Loucy (cell line): Measurements from ENCODE around the gene TDRD15.

Source experiments
- H2AFZ ChIP-seq: fragments of 200-600 bp; sonication (generic); 2 replicates; pipeline ENCODE4 v1.6.0; 2016; ENCODE audit warnings: antibody characterized with exemption, mild to moderate bottlenecking, low read length, moderate library complexity
- H3F3A ChIP-seq: fragments of 200-600 bp; 2 replicates; pipeline ENCODE4 v1.6.0; 2016; ENCODE audit warnings: antibody characterized with exemption, low read depth, mild to moderate bottlenecking
- H3K27me3 ChIP-seq: fragments of 200-600 bp; sonication (generic); 2 replicates; pipeline ENCODE4 v1.6.1; 2014; ENCODE audit warnings: low read length, mild to moderate bottlenecking; ENCODE audit not compliant: insufficient read depth, poor library complexity, severe bottlenecking
- H3K36me3 ChIP-seq: fragments of 200-600 bp; sonication (generic); 2 replicates; pipeline ENCODE4 v1.6.1; 2016; ENCODE audit warnings: low read length; ENCODE audit not compliant: insufficient read depth
- H3K4me1 ChIP-seq: fragments of 200-600 bp; sonication (generic); 2 replicates; pipeline ENCODE4 v1.5.1; 2014; ENCODE audit warnings: low read length, mild to moderate bottlenecking; ENCODE audit not compliant: insufficient read depth, poor library complexity, severe bottlenecking
- H3K4me2 ChIP-seq: fragments of 200-600 bp; sonication (generic); 2 replicates; pipeline ENCODE4 v1.6.0; 2014; ENCODE audit warnings: antibody characterized with exemption, low read length, low read depth, mild to moderate bottlenecking; ENCODE audit not compliant: poor library complexity, severe bottlenecking
- H3K4me3 ChIP-seq: fragments of 200-600 bp; sonication (generic); 2 replicates; pipeline ENCODE4 v1.5.1; 2014; ENCODE audit warnings: low read length, mild to moderate bottlenecking, mixed read lengths; ENCODE audit not compliant: poor library complexity, severe bottlenecking
- H3K79me2 ChIP-seq: fragments of 200-600 bp; sonication (generic); 2 replicates; pipeline ENCODE4 v1.6.1; 2014; ENCODE audit warnings: low read length; ENCODE audit not compliant: insufficient read depth
- H3K9ac ChIP-seq: fragments of 200-600 bp; sonication (generic); 2 replicates; pipeline ENCODE4 v1.6.0; 2014; ENCODE audit warnings: mild to moderate bottlenecking, low read depth, low read length, moderate library complexity; ENCODE audit not compliant: poor library complexity, severe bottlenecking
- H3K9me2 ChIP-seq: fragments of 200-600 bp; sonication (generic); replicated peaks from 2 replicates; pipeline ENCODE4 v1.6.1; 2016; ENCODE audit warnings: low read depth, low read length, mixed read lengths
- H3K9me3 ChIP-seq: fragments of 200-600 bp; sonication (generic); 2 replicates; pipeline ENCODE4 v1.6.1; 2014; ENCODE audit warnings: mild to moderate bottlenecking, antibody characterized with exemption, low read length, low read depth; ENCODE audit not compliant: insufficient read depth
- H4K20me1 ChIP-seq: fragments of 200-600 bp; sonication (generic); 2 replicates; pipeline ENCODE4 v1.6.0; 2014; ENCODE audit warnings: antibody characterized with exemption, low read length, mild to moderate bottlenecking; ENCODE audit not compliant: insufficient read depth, poor library complexity, severe bottlenecking
- EZH2phosphoT487 ChIP-seq: fragments of 200-600 bp; IDR thresholded peaks from 2 replicates; pipeline ENCODE4 v1.6.1; 2018; ENCODE audit warnings: antibody characterized with exemption, mild to moderate bottlenecking, moderate library complexity, borderline replicate concordance
- TF ChIP-seq, protein P1 (sequence below): fragments of 200-600 bp; sonication (generic); conservative IDR thresholded peaks from 2 replicates; pipeline ENCODE4 v1.5.1; 2014; ENCODE audit warnings: mild to moderate bottlenecking, antibody characterized with exemption, low read length

Gene TDRD15

GRCh38 chr2:21123473-21124393, at the start of gene TDRD15:
Gene TDRD15 (plus strand): TSS chr2:21123968. CDS start chr2:21137468, 13,500 bp downstream.
- Histone ChIP-seq H3K79me2 (no peaks in the 10 kb centered on the region), H4K20me1 (no peaks in the 10 kb centered on the region), H3F3A (no peaks in the 10 kb centered on the region), H3K36me3 (no peaks in the 10 kb centered on the region), H3K4me3 (no peak within 1 kb of the TSS), H3K4me2 (no peak within 1 kb of the TSS), H3K9me3 (no peaks in the 10 kb centered on the region), H3K9ac (no peak within 1 kb of the TSS), H3K9me2 (no peaks in the 10 kb centered on the region), H3K27me3 (no peaks in the 10 kb centered on the region), H2AFZ (no peak within 1 kb of the TSS), H3K4me1 (no peaks in the 10 kb centered on the region)
- no peak for TF ChIP-seq EZH2phosphoT487
- TF ChIP-seq, protein P1, sequence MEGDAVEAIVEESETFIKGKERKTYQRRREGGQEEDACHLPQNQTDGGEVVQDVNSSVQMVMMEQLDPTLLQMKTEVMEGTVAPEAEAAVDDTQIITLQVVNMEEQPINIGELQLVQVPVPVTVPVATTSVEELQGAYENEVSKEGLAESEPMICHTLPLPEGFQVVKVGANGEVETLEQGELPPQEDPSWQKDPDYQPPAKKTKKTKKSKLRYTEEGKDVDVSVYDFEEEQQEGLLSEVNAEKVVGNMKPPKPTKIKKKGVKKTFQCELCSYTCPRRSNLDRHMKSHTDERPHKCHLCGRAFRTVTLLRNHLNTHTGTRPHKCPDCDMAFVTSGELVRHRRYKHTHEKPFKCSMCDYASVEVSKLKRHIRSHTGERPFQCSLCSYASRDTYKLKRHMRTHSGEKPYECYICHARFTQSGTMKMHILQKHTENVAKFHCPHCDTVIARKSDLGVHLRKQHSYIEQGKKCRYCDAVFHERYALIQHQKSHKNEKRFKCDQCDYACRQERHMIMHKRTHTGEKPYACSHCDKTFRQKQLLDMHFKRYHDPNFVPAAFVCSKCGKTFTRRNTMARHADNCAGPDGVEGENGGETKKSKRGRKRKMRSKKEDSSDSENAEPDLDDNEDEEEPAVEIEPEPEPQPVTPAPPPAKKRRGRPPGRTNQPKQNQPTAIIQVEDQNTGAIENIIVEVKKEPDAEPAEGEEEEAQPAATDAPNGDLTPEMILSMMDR: no peak

DNA sequence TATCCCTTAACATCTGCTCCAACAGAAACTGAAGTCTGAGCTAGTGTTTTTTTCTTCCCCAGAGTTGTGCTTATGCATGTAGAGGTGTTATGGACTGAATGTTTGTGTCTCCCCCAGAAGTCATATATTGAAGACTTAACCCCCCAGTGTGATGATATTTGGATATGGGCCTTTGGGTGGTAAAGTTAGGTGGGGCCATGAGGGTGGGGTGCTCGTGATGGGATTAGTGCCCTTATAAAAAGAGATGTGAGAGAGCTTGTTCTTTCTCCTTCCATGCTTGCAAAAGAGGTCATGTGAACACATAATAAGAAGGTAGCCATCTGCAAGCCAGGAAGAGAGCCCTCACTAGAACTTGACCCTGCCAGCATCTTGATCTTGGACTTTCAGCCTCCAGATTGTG, 45.5 kb upstream of the TDRD15 start:
- no peak overlapping the region for H2AFZ ChIP-seq
- no peak overlapping the region for H3K4me2 ChIP-seq
- H3K4me3 ChIP-seq: no peak overlapping the region
- no peak overlapping the region for H3K9ac ChIP-seq
- TF ChIP-seq EZH2phosphoT487: no peak
- TF ChIP-seq, protein P1: no peak
- 0 out of 2 replicates have a peak, but pooled peaks cover 4% of the 10 kb centered on the region for H3K9me3 ChIP-seq
- no peaks in the 10 kb centered on the region for H3F3A ChIP-seq
- H3K79me2 ChIP-seq: no peaks in the 10 kb centered on the region
- H3K27me3 ChIP-seq: no peaks in the 10 kb centered on the region
- no peaks in the 10 kb centered on the region for H3K4me1 ChIP-seq
- no peaks in the 10 kb centered on the region for H4K20me1 ChIP-seq
- no peaks in the 10 kb centered on the region for H3K36me3 ChIP-seq
- no peaks in the 10 kb centered on the region for H3K9me2 ChIP-seq

- Histone ChIP-seq H3K4me1 (no peaks in the 10 kb centered on the region), H3K36me3 (no peaks in the 10 kb centered on the region), H3K9me2 (no peaks in the 10 kb centered on the region), H2AFZ (no peak overlapping the region), H3K79me2 (no peaks in the 10 kb centered on the region), H4K20me1 (no peaks in the 10 kb centered on the region), H3K9ac (no peak overlapping the region), H3K9me3 (0 out of 2 replicates have a peak, but pooled peaks cover 2% of the 10 kb centered on the region), H3F3A (no peaks in the 10 kb centered on the region), H3K27me3 (no peaks in the 10 kb centered on the region), H3K4me2 (no peak overlapping the region), H3K4me3 (no peak overlapping the region)
- TF ChIP-seq EZH2phosphoT487: no peak
- TF ChIP-seq, protein P1: no peak
These were observed 40.3 kb upstream of the TDRD15 start for GRCh38 chr2:21083482-21083881.
